Activated T-cell treated with anti-CD3 and anti-CD28 coated beads for 1 hour (primary cell): ENCODE measurements around the gene EGFR.

ENCODE experiments used
- DNase-seq: peaks from one replicate; pipeline ENCODE4 v3.0.0-alpha.2; 2020; ENCODE audit warnings: low read depth

Gene EGFR

GRCh38 chr7:55172161-55172560 is 153.3 kb downstream of the EGFR start:
- no peak for DNase-seq

GRCh38 chr7:55172881-55173609 is 154.2 kb downstream of the EGFR start:
- DNase-seq, result no peak

- DNase-seq, result no peak
These were observed 154.9 kb downstream of the EGFR start for GRCh38 chr7:55173671-55174070.

DNA sequence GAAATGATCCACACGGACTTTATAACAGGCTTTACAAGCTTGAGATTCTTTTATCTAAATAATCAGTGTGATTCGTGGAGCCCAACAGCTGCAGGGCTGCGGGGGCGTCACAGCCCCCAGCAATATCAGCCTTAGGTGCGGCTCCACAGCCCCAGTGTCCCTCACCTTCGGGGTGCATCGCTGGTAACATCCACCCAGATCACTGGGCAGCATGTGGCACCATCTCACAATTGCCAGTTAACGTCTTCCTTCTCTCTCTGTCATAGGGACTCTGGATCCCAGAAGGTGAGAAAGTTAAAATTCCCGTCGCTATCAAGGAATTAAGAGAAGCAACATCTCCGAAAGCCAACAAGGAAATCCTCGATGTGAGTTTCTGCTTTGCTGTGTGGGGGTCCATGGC is 155.6 kb downstream of the EGFR start:
- DNase-seq, result no peak

DNA sequence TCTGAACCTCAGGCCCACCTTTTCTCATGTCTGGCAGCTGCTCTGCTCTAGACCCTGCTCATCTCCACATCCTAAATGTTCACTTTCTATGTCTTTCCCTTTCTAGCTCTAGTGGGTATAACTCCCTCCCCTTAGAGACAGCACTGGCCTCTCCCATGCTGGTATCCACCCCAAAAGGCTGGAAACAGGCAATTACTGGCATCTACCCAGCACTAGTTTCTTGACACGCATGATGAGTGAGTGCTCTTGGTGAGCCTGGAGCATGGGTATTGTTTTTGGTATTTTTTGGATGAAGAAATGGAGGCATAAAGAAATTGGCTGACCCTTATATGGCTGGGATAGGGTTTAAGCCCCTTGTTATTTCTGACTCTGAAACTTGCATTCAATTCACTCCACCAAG is 156.0 kb downstream of the EGFR start:
- DNase-seq, result no peak

DNA sequence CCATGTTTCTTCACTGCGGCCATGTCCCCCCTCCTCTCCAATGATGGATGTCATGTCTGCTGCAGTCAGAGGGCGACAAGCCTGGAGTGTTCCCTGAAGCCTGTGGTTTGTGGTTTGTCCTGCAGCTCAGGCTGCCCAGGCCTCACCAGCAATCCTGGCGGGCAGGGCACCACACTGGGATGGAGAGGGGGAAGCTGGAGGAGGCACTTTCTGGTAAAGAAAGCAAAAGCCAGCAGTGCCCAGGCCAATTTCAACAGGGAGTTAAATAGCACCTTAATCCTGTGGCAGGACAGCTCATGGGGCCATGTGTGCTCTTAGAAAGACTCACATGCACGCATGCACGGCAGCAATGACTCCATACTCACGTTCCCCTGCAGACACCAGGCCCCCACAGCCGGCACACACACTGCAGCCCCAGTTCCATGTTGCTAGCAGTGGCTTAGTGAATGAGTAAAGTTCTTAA is 158.3 kb downstream of the EGFR start:
- DNase-seq, result no peak

- no peak for DNase-seq
These were observed 158.9 kb downstream of the EGFR start for GRCh38 chr7:55177589-55178261.

DNA sequence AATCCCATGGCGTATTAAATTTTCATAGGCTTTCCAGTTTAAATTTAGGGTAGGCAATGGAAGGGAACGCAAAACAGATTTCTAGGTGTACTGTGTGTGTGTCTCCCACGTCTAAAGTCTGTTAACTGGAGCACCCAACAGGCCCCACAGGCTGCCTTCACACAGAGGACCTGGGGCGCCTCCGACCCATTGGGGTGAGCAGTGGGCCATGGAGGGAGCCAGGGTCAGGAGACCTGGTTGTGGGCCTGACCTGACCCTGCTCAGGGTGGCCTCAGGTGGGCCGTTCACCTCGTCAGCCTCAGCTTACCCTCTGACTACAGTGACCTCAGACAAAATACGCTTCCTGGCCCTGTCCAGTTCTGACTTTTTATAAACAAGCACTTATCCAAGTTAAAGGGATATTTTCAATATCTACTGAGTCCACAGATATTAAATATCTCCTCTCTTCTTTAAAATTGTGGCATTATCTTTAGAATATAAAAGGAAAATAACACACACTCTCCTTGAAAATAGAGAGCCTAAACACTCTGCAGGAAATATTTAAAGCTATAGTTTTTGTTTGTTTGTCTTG is 159.6 kb downstream of the EGFR start:
- no peak for DNase-seq

DNA sequence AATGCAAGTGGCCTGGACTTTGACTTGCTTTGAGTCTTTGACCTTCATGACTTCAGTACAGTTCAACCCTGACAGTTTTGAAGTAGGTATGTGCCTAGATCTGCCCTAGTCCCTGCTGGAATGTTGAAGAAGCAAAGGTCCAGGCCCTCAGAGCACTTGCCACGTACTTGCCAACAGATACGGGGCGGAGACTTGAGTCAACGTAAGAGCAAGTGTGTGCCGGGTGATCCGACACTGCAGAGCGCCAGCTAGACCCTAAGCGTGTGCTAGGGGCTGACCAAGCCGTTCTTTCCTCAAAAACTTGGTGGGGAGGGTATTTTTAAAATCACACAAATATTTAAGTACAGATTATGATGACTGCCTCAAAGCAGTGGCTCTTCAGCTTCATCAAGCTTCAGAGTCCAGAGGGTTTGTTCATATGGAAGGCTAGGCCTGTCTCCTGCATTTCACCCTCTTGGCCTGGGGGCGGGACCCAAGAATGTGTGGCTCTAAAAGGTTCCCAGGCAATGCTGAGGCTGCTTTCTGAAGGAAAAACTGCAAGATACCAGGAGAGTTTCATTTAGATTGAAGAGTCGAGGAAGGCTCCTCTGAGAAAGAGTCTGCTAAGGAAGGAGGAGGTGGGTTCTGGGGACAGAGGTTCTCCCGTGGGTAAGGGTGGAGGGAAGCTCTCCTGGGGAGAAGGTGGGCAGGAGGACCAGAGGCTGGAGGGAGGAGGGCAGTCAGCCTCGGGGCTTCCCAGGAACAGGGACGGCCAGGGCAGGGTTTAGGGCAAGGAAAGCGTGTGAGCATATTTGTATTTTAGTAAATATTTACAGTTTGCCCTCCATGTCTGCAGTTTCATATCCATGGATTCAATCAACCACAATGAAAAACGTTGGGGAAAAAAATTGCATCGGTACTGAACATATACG is 160.3 kb downstream of the EGFR start:
- DNase-seq, result no peak

DNA sequence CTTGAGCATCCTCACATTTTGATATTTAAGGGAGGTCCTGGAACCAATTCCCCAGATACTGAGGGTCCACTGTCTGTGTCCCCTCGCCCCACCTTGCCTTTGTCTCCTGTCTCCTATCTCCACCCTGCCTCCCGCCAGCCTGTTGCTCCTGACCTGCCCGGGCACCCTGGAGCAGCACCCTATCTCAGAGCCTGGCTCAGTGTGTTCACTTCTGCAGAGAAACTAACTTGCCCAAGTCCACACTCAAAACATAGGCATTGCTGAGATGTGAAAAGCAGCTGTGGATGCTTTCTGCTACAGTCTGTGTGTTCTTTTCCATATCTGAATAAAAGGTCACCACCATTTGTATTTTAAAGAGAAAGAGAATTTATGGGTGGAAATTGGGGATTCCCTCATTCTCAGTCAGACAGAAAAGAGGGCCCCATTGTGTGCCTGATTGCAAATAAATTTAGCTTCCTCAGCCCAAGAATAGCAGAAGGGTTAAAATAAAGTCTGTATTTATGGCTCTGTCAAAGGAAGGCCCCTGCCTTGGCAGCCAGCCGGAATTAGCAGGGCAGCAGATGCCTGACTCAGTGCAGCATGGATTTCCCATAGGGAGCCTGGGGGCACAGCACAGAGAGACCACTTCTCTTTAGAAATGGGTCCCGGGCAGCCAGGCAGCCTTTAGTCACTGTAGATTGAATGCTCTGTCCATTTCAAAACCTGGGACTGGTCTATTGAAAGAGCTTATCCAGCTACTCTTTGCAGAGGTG is 161.3 kb downstream of the EGFR start:
- no peak for DNase-seq

DNA sequence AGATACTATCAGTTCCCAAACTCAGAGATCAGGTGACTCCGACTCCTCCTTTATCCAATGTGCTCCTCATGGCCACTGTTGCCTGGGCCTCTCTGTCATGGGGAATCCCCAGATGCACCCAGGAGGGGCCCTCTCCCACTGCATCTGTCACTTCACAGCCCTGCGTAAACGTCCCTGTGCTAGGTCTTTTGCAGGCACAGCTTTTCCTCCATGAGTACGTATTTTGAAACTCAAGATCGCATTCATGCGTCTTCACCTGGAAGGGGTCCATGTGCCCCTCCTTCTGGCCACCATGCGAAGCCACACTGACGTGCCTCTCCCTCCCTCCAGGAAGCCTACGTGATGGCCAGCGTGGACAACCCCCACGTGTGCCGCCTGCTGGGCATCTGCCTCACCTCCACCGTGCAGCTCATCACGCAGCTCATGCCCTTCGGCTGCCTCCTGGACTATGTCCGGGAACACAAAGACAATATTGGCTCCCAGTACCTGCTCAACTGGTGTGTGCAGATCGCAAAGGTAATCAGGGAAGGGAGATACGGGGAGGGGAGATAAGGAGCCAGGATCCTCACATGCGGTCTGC is 162.2 kb downstream of the EGFR start:
- DNase-seq, result no peak

DNA sequence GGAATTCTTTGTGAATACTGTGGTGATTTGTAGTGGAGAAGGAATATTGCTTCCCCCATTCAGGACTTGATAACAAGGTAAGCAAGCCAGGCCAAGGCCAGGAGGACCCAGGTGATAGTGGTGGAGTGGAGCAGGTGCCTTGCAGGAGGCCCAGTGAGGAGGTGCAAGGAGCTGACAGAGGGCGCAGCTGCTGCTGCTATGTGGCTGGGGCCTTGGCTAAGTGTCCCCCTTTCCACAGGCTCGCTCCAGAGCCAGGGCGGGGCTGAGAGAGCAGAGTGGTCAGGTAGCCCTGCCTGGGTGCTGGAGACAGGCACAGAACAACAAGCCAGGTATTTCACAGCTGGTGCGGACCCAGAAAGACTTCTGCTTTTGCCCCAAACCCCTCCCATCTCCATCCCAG is 162.9 kb downstream of the EGFR start:
- no peak for DNase-seq

- no peak for DNase-seq
These were observed 165.1 kb downstream of the EGFR start for GRCh38 chr7:55183897-55184296.

DNA sequence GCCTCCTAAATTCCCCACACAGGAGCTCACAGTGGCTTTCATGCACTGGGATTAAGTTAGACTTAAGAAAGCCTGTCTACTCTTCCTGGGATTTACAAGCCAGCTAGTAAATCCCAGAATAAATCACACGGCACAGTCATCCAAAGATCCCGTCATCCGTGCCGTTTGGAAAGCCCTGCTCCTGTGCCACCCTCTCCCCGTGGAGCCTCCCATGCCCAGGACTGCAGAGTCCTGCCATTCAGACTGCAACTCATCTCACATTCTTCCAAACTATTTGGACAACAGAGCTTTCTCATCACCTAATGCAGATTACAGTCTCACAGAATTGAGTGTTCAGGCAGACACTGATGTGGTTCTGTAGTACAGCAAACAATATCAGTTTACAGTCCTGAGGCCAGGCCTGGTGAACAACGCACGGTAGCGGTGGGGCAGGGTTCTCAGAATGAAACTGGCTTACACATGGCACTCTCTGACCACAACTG is 166.5 kb downstream of the EGFR start:
- DNase-seq, result no peak

DNA sequence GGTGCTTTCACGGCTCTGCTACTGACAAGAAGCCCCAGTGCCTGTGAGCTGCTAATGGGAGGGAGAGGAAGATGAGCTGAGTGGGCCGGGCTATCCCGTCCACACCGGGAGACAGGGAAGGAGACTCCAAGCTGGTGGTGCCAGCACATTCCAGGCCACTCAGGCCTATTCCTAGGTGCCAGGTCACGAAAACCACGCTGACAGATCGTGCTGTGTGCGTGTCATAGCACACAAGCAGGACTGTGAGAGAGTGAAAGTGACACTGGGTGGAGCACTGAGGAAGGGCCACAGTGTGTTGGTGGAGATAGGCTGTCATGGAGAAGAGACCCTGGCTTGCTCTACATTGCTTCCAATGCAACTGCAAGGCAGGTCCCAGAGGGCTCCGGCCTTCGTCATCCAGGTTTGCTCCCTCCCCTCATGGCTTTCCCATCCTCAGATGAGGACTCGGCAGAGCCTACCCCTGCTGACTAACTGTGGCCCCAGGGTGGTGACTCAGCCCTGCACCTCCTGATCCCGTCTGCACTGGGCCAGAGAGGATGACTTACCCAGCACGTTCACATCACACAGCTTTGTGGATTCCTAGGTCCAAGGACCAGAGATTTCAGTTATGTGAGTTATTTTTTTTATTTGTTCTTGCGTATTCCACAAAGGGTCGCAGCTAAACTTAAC is 167.3 kb downstream of the EGFR start:
- no peak for DNase-seq

DNA sequence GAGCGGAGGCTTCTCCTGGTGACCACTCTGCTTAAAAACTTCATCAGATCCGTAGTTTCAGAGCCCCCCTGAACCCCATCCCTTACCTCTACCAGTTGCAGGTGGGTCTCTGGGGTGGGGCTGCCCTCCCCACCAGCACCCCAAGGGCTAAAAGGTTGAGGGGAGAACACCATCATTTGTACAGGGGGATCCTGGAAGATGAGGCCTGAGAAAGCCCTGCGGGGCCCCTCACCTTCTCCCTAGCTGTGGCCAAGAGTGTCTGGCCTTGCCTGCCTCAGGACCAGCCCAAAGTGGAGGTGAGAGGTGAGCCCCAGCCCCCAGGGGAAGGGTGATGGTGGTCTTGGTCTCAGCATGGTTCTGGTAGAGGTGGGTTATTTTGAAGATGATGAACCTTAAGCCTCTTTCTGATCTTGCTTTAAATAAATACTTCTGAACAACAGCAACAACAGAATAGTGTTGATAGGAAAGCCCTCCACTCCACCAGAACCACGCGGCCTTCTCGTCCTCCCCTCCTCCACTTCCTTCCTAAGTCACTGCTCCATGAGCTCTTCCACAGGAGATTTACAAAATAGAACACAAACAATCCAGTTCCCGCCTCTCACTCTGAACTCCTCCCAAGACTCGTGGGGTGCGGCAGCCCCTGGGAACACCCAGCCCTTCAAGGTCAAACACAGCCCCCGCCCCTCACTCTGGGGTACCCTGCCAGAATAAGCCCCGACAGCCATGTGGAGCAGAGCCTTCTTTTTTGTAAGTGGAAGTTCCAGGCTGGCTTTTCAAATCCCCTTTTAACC is 169.1 kb downstream of the EGFR start:
- no peak for DNase-seq

- DNase-seq, result no peak
These were observed 169.8 kb downstream of the EGFR start for GRCh38 chr7:55188590-55189138.

DNA sequence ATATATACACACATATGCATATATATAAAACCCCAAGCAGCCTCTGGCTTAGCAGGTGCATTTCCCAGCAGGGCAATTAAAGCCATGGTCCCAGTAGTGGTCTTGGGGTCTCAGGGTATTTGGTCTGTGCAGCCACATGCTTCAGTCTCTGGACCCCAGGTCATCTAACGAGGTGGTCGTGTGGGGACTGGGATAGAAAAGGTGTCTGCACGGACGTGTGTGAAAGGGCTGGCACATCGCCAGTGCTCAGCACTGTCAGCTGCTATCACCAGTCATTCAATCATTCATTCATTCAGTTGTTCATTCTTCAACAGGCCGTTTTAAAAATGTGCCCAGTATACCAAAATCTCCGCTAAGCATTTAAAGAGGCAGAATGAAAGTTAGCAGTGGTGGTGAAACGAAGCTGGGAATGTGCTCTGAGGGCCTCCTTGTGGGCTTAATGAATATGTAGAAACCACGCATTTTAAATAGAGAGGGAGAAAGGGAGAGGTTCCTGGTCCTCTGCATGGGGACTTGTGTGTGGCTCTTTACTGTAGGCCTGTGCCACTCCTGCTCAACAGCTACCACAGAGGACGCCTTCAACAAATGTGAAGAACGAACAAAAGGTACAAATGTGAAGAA is 170.4 kb downstream of the EGFR start:
- DNase-seq, result no peak

- no peak for DNase-seq
These were observed 171.1 kb downstream of the EGFR start for GRCh38 chr7:55189878-55190436.
